ENCODE results near the gene SMAP2.
A peak's percentile ranks its signal among the peaks of the same experiment; 100 is the strongest.

Gene SMAP2

GRCh38 chr1:40391688-40392145 lies 18.2 kb downstream of the SMAP2 start:
- FAIRE-seq = no peak

DNA sequence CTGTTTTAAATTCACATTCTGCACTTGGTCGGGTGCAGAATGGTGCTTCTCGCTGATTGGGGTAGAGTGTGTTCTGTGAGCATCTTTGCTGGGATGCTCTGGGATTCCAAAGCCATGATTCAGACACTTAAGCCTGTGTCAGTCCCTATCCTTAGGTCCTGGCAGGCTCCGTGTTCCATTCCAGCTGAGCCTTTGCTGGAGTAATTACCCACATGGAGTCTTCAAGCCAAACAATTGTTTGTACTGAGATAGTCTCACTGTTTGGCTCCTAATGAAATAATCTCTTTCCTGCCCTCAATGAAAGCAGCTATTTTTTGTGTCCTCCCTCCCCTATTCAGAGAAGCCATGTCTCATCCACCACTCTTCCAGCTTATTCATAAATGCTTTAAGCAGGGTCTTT lies 18.7 kb downstream of the SMAP2 start:
- no peak for FAIRE-seq

DNA sequence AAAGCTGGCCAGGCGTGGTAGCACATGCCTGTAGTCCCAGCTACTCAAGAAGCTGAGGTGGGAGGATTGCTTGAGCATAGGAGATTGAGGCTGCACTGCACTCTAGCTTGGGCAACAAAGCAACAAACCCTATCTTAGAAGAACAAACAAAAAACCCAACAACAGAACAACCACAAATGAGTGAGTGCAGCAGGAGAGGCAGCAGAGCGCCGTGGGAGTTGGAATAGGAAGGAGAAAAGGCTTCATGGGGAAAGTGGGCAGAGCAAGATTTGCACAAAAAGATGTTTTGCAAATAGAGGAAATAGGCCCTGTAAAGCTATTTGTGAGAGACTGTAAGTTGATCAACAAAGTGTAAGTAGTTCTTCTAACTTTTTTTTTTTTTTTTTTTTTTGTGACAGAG lies 19.6 kb downstream of the SMAP2 start:
- no peak for FAIRE-seq

DNA sequence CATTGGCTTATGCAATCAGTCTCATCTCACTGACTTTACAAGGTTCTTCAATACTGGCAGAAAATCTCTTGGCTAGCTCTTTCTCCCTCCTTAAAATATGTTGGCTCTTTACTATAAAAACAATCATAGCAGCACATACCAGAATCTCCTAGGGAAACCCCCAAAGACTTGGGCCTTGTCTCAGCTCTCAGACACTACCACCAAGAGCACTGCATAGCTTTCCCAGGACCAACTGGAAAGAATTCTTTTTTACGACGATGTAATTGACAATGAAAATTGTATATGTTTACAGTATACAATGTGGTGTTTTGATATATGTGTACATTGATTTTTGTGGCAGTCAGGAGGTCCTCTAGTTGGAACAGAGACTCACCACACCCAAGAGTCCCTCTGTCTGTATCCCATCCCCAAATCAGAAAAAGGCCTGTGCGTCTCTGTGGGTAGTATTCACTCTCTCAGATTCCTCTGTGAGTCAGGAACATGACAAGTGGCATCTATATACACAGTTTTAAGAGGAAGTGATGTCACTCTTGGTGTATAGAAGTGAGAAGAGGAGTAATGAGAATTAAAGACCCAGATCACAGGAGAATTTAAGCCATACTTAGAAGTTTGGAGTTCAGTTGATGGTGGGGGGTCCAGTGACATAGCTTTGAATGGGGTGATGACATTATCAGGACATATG lies 21.1 kb downstream of the SMAP2 start:
- no peak for FAIRE-seq

- FAIRE-seq = no peak
Observed at GRCh38 chr1:40395190-40396175, 22.0 kb downstream of the SMAP2 start.

- no peak for FAIRE-seq
Observed at GRCh38 chr1:40396420-40396819, 22.9 kb downstream of the SMAP2 start.

- FAIRE-seq = no peak
Observed at GRCh38 chr1:40397258-40397657, 23.7 kb downstream of the SMAP2 start.

DNA sequence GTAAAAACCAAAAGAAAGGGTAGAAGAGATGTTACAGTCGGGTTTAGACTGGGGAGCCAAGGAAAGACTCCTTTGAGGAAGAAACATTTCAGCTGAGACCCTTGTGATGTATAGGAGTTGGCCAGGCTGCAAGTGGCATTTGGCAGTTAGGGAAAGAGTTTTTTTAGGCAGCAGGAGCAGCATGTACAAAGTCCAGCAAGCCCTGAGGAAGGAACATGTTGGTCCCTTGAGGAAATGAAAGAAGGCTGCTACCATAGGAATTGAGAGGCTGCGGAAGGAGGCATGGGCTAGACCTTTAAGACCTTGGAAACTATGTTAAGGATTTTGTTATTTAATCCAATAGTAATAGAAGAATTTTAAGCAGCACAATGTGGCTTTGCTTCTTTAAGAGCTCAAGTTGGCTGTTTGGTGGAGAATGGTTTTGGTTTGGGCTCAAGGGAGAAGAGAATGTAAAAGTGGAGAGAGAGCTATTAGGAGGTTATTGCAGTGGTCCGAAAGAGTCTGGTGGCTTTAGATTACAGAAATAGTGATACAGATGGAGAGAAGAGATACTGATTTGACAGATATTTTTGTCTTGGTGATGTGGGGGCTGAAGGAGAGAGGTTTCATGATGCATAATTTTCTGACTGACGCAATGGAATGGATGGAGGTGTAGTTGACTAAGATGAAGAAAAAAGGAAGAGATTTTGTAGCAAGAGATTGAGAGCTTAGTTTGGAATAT lies 26.6 kb downstream of the SMAP2 start:
- no peak for FAIRE-seq

DNA sequence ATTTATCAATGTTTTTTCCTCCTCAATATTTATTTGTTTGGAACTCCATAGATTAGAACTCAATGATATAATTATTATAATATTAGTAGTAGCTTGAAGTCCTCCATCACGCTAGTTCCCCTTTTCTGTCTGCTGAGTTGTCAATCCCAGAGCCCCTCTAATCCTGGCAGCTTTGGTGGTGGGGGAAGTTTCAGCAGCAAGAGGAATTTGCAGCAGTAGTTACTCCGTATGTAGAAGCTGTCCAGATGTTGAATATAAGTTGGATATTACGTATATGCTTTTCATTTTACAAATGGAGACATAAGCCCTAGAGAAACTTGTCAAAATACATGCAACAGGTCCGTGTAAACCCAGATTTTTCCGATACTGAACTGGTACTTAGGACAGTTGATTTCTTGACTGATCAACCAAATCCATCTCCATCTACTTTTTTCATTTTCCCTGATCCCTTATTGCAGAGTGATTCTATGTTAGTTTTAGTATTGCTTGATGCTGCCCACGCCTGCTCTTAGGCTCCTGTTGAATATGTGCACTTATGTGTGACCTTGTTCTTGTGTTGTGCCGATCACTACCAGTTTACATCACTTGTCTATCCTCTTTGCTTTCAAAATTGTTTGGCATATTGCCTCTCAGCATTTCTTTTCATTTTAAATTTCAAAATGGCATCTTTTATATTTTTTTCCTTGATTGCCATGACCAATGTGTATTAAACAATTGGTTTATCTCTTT lies 28.1 kb downstream of the SMAP2 start:
- FAIRE-seq = no peak

GRCh38 chr1:40404670-40405462 lies 31.3 kb downstream of the SMAP2 start:
- peak; percentile 96 for FAIRE-seq

- no peak for FAIRE-seq
Observed at GRCh38 chr1:40405812-40406211, 32.3 kb downstream of the SMAP2 start.

DNA sequence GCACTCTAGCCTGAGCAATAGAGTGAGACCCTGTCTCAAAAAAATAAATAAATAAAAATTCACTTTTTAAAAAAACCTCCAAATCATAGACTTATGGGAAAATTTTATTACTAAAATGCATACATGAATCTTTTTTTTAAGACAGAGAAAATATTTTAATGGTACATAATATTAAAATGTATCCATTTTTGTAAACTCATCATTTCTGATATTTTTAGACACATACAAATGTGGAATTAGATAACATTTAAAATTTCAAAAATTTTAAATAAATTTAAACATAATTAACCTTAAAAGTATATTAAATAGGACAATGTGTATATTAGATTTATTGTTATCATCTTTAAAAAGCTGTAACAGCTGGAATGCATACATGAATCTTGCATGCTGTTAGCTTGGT lies 33.9 kb downstream of the SMAP2 start:
- peak; percentile 90 for FAIRE-seq

- no peak for FAIRE-seq
Observed at GRCh38 chr1:40409467-40409866, 35.9 kb downstream of the SMAP2 start.

DNA sequence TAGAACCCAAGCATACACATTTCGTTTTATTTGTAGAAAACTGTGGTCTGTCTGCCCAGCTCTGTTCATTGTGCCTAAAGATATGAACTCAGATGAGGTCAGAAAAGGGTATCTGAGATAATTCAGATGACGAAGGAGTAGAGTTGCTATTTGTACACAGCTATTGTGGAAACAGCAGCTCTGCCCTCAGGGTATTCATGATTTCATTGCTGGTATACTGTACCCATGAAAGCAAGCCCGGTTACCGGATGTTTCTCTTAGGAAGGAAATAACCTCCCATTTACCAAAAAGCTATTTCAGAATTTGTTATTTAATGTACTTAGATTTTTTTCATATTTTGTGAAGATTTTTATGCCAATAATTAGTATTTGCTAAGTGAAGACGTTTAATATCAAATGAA lies 37.8 kb downstream of the SMAP2 start:
- FAIRE-seq = no peak

DNA sequence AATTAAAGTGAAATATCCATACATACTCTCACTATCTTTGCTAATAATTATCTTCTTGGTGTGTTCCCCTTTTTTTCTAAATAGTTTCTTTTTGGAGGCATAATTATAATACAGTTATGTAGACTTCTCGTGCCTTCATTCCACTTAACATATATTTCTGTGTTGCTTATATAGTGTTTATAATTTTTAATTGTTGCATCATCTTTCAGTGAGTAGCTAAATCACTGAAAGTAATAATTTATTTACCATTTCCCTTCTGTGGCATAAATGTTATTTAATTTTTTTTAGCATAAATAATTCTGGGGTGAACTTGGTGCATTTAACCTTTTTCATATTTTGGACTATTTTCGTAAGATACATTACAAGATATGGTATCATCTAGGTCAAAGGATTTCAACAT lies 38.3 kb downstream of the SMAP2 start:
- no peak for FAIRE-seq

DNA sequence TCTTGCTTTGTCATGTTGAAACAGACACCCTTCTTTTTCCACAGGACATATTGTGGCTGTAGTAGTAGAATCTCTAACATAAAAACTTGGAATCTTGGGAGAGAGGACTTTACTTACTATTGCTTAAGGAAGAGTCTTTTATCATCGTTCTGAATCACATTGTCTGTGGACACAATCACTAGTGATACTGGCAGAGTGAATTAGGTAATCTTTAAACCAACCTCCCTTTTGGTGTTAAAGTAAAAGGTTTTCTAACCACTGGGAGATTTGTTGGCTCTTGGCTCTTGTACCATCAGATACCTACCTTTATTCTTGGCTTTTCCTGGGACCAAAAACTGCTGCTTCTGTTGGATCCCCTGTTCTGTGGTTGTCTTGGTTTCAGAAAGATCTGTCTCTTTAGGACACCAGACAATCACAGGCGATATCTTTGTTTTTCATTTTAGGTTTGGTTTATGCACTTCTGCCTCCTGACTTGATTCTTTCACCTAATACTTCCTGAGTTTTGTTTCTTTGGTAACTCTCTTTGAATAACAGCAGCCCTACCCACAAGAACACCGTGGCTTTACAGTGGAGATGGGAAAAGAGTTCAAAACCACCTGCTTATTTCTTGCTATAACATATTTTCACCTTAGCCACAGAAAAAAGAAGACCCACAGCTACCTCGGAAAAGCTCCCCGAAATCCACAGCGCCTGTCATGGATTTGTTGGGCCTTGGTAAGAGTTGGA lies 40.2 kb downstream of the SMAP2 start:
- FAIRE-seq = no peak

DNA sequence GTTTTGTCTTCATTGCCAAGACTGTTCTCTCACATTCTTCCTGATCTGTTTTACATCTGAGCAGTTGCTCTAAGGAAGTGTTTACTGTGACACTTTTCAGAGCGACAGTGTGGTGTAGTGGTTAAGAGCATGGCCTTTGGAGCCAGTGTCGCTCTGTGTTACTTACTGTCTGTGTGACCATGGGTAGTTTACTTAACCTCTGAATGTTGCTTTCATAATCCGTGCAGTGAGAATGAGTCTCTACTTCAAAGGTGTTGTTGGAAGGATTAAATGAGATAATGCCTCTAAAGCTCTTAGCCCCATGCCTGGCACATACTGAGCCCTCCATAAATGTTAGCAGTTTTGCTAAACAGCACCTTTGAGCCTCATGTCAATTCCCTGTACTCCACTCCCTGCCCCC lies 40.8 kb downstream of the SMAP2 start:
- no peak for FAIRE-seq

- no peak for FAIRE-seq
Observed at GRCh38 chr1:40416709-40417108, 43.2 kb downstream of the SMAP2 start.

- no peak for FAIRE-seq
Observed at GRCh38 chr1:40421431-40422384, 48.2 kb downstream of the SMAP2 start.

Measured in A204.1 (cell line).